SW 1271 (cell line): Measurements from ENCODE around the gene CAMKMT.
"Not testable (repeated sequence)": the region's sequence is repeated elsewhere in the genome, so short reads cannot be mapped to it uniquely, and the experiment has no call there.

Source experiments
- DNase-seq, 2 experiments: peaks; one replicate each; lab custom pipeline; 2025; lab: John Stamatoyannopoulos, UW

CAMKMT gene

DNA sequence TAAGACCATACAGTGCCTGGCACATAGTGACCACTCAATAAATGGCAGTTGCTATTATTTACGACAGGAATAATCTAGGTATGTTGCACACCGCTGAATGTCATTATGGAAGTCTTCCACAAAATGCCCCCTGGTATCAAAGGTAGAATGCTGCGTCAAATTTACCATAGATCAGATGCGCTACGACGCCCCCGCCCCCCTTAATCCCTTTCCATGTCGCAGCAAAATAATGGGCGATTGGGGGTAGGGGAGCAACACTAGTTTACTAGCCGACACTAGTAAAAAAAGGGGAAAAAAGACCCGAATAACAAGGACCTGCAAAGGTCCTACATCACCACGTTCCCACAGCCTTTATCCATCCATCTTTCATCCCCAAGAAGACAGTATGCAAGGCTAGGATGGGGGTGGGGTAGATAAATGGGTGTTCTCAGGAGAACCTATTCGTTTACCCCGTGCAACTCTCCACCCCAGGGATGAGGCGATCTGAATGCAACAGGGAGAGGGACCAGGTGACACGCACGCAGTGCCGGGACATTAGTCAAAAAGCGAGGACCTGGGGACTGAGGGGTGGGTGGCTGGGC lies 908 bp upstream of the CAMKMT start:
- peak in 1 of 2 experiments; percentile 40 for DNase-seq

- DNase-seq, result peak; percentile 14 to 70
Observed at GRCh38 chr2:44362207-44363015, 664 bp downstream of the CAMKMT start.

DNA sequence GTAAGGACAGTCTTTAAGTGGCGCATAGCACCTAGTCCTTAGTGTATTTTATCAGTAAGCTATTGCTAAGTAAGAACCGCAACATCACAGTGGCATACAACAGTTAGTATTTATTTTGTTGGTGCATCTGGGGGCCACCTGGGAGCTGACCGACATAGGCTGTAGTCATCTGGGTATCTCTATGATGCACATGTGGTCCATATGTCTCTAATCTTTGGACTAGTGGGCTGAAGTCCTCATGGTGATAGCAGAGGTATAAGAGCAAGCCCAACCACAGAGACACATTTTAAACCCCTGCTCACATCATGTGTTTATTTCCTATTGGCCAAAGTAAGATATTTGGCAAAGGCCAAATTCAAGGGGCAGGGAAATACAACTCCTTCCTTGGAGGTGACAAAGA lies 2.9 kb downstream of the CAMKMT start:
- no peak for DNase-seq

DNA sequence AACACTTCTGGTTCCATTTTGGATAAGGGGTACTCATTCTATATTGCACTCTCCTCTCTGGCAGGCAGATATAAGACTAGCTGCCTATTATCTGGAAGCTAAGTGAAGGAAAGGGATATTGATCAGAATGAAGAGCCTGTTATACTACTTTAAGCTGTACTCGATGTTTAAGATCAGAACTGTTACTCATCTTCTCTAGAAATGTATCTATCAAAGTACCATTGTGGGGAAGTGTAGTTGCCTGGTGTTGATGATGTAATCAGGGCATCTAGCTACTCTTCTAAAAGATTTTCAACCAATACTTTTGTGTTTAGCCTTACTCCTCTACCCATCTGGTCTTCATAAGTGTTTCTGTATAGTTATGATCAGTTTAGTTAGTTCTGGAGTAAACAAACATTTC lies 5.8 kb downstream of the CAMKMT start:
- DNase-seq, result no peak

DNA sequence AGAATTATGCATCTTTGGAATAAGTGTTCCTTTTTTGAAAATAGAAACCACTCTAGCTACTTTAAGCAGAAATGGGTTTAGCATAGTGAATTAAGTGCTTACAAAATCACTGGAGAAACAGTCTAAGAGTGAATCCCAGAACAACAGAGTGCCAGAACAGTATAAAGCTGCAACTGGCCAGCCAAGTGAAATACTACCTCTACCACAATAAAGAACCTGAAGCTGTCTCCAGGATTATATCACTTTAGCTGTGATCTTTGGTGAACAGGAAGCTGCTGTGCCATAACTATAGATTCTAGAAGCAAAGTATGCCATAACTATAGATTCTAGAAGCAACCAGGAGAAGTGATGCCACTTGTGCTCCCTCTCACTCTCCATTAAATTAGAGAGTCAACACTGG lies 7.6 kb downstream of the CAMKMT start:
- no peak for DNase-seq

DNA sequence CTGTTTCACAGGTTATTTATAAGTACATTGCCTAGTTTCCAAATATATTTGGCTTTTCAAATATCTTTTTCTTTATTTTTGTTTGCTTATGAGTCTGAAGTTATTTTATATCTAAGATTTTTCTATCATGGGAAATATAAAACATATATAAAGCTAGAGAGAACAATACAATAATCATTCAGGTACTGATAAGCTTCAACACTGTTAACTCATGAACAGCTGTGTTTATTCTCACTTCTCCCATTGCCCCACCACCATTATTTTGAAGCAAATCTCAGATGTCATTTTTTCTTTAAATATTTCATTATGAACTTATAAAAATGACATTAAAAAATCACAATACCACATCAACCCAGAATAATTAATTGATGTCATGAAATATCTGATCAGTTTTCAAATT lies 9.7 kb downstream of the CAMKMT start:
- no peak for DNase-seq

GRCh38 chr2:44372246-44372645 lies 10.5 kb downstream of the CAMKMT start:
- DNase-seq, result no peak

DNA sequence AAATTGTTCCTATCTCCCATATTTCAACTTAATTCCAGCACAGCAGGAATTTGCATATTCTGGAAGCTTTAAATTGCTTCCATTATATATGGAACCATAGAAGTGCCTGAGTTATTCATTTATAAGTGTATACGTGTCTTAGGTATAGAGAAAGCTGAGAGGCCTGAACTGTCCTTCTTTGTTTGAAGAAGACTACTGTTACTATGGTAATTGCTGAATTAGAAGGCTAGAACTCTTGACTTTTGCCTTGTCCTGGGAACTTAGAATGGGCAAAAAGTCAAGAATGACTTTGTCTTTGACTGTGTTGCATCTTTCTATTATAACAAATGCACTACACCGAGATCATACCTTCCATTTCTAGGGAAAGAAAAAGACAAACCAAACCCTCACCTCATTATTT lies 15.7 kb downstream of the CAMKMT start:
- no peak for DNase-seq

DNA sequence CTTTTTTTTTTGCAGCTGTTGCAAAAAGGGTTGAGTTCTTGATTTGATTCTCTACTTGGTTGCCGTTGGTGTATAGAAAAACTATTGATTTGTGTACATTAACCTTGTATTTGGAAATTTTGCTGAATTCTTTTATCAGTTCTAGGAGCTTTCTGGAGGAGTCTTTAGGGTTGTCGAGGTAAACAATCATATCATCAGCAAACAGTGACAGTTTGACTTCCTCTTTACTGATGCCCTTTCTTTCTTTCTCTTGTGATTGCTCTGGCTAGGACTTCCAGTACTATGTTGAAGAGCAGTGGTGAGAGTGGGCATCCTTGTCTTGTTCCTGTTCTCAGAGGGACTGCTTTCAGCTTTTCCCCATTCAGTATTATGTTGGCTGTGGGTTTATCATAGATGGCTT lies 23.5 kb downstream of the CAMKMT start:
- not testable (repeated sequence) for DNase-seq

GRCh38 chr2:44388877-44389276 lies 27.1 kb downstream of the CAMKMT start:
- no peak for DNase-seq

DNA sequence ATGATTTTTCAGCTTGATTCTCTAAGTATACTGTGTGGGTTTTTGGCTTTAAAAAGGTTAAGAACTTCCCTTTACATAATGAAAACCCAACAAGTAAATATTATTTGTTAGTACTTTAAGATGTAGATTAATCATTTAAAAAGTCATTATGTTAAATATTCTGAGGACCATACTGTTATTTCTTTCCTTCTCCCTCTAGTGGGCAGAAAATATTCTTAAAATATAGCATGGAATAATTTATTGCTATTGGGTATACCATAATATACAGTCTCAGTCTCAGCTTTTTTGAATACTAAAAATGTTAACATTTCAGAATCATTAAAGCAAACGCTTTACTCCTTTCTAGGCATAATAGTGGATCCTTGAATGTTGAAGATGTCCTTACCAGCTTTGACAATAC lies 28.1 kb downstream of the CAMKMT start:
- DNase-seq, result no peak

DNA sequence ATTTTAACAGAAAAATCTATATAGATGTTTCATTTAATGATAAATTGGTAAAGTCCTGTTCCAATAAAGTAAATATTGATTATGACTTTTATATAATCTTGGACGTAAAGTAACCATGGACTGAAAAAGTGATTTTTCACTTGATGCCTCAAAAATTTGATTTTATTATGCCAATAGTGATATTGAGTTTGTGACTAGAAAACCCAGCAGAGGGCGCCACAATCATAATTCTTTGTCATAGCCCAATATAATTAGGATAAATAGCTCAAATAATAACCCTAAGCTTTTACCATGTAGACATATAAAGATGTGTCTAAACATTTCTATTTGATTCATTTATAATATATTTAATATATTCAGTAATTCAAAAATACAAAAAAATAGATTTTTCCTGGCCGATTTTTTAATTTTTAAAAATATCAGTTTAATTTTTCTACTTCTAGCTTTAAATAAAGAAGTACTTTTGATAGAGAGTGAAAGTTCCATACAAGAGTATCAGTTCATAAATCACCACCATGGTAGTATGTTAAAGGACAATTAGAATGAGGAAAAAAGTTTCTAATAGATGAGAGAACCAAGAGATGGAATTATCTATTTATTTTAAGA lies 30.7 kb downstream of the CAMKMT start:
- DNase-seq, result peak in 1 of 2 experiments; percentile 39

DNA sequence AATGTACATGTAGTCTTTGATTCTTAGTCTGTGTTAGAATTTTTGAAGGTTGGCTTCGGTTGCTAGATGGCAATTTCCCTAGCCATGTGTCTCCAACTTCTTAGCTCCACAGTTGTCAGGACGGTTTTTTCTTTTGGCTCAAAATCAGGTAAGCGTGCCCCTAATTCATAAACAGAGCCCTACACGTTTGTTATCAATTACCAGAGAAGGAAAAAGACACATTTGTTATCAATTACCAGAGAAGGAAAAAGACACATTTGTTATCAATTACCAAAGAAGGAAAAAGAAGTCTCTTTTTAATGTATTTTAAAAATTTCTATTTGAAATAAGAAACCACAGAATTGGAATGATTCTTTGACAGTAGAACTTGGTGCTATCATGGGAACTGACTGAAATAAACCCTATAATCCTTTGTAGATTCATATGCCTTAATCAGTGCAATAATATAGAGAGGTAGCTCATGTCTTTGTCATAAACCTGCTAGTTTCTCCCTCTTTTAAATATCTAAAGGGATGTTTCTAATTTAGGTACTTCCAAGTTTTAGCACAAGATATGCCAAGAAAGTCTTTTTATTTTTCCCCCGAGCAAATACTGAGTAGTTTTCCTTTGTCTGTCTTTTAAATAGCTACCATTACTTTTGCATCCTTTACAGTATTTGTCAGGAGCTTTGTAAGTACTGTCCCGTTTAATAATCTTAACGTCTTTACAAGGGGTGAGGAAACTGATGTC lies 35.9 kb downstream of the CAMKMT start:
- no peak for DNase-seq

DNA sequence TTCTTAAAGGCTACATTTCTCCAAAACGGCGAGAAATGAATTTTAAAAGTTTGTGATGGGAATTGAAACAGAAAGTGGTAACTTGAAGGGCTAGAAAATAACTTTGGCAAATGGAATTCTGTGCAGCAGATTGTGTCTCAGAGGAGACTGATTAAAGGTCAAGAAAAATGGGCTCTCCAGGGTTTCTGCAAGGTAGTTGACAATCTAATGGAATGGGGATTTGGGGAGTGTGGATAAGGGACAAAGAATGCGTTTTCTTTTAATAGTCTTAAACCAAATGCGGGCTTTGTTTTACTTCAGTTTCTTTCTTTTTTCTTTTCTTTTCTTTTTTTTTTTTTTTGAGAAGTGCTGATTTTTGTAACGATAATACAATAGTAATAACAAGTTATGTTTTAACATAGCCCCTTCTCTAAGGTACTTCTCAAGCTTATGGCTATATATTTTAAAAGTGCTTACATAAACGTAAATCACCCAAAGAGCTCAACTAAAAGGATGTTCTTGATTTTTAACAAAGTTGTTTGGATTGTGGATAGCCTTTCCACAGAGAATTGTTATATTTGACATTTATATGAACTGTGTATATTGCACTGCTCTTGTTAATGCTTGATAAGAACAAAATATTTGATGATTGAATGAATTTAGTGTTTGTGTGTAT lies 36.6 kb downstream of the CAMKMT start:
- DNase-seq, result no peak

- no peak for DNase-seq
Observed at GRCh38 chr2:44420725-44421124, 59.0 kb downstream of the CAMKMT start.

DNA sequence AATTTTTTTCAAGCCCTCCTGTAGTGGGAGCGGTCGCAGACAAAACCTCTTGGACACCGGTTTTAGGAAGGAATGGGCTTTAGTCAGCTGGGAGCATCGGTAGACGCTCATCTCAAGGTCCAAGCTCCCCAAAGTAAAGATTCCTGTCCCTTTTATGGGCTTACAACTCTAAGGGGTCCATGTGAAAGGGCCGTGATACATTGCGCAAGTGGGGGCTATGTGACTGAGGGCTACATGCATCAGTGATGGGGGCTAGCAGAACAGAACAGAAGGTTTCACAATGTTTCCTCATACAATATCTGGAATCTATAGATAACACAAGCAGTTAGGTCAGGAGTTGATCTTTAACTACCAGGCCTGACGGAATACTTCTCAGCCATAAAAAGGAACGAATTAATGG lies 62.5 kb downstream of the CAMKMT start:
- DNase-seq, result no peak

DNA sequence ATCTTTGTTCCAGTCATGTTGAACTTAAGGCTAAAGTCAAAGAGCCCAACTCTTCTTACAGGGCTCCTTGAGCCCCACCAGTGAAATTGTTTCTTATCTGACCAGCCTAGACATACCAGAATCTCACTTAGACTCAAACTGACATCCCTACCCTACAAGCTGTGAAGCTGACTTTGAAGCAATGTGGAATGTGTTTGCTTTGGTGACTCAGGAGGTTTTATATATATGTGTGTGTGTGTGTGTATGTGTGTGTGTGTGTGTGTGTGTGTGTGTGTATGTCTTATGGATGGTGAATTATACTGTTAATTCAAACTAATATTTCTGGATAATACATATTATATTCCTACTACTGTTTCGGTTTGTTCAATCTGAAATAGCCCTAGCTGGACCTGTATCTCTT lies 67.3 kb downstream of the CAMKMT start:
- DNase-seq, result no peak

GRCh38 chr2:44430342-44430741 lies 68.6 kb downstream of the CAMKMT start:
- DNase-seq, result no peak

DNA sequence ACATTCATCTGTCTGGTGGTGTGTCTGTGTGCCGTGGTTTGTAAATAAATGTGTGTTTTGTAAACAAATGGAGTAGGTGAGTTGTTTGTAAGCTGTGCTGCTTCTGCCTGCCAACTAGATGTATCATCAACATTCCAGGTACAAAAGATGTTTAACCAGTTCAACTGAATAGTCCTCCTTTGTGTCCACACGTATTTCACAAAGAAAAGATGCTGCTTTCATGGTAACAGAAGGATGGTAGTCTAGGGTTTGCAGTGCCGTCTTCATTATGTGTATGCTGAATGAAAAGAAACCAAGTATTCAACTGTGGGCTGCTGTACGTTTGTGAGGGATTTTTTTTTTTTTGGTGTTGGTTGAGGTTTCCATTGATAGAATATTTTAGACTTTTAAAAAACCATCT lies 72.1 kb downstream of the CAMKMT start:
- DNase-seq, result no peak

GRCh38 chr2:44441200-44441599 lies 79.5 kb downstream of the CAMKMT start:
- DNase-seq, result no peak

- DNase-seq, result no peak
Observed at GRCh38 chr2:44442019-44442418, 80.3 kb downstream of the CAMKMT start.

DNA sequence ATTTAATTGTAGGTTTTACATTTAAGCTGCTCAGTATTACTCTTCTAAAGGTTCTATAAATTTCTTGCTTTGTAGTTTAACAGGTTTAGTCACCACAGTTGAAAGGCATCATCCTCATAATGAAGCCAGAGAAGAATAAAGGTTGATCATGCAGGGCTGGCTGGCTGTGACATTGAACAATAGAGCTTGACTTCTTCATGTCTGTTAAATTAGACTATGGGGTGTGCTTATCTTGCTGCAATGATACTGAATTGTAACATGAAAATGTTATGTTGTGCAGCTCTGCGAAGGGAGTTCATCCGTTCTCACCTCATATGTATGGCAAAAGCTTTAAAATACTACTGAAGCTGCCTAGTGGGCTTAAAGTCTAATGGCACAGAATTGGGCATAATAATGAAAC lies 81.8 kb downstream of the CAMKMT start:
- no peak for DNase-seq
